GM23338 (cell line): ENCODE data around the gene RAD50. TPM values are rescaled to one million over a fixed set of nuclear protein-coding genes. Genes with fewer than 3 reads are reported as not detected.

Source experiments
- ATAC-seq: fragments of 200-7000 bp; cut with Tn5 transposase; 3 replicates; pipeline ENCODE4 v1.9.1; 2020
- DNase-seq: peaks from one replicate; pipeline ENCODE4 v3.0.0-alpha.2; 2015; ENCODE audit warnings: low spot score
- H2AFZ ChIP-seq: fragments of 200-600 bp; sonication (generic); 2 replicates; pipeline ENCODE4 v1.8.0; 2016; ENCODE audit warnings: antibody characterized with exemption, mild to moderate bottlenecking, moderate library complexity
- H3F3A ChIP-seq: fragments of 200-600 bp; sonication (generic); replicated peaks from 2 replicates; pipeline ENCODE4 v1.8.0; 2017; ENCODE audit warnings: antibody characterized with exemption, mixed run types, low read depth
- H3K27ac ChIP-seq: fragments of 200-600 bp; sonication (generic); 2 replicates; pipeline ENCODE4 v1.6.1; 2016; ENCODE audit warnings: low read depth
- H3K27me3 ChIP-seq: fragments of 200-600 bp; sonication (generic); 2 replicates; pipeline ENCODE4 v1.8.0; 2016; ENCODE audit warnings: mild to moderate bottlenecking, mixed run types, moderate library complexity; ENCODE audit not compliant: insufficient read depth
- H3K36me3 ChIP-seq: fragments of 200-600 bp; sonication (generic); 2 replicates; pipeline ENCODE4 v1.8.0; 2016; ENCODE audit warnings: mild to moderate bottlenecking; ENCODE audit not compliant: insufficient read depth
- H3K4me1 ChIP-seq: fragments of 200-600 bp; sonication (generic); 2 replicates; pipeline ENCODE4 v1.8.0; 2016; ENCODE audit warnings: mild to moderate bottlenecking, moderate library complexity; ENCODE audit not compliant: insufficient read depth
- H3K4me2 ChIP-seq: fragments of 200-600 bp; sonication (generic); 2 replicates; pipeline ENCODE4 v1.7.1; 2017; ENCODE audit warnings: mixed run types
- H3K4me3 ChIP-seq: fragments of 200-600 bp; sonication (generic); 2 replicates; pipeline ENCODE4 v1.6.1; 2016; ENCODE audit warnings: mixed run types
- H3K79me2 ChIP-seq: fragments of 200-600 bp; sonication (generic); replicated peaks from 2 replicates; pipeline ENCODE4 v1.8.0; 2017; ENCODE audit warnings: mild to moderate bottlenecking; ENCODE audit not compliant: insufficient read depth
- H3K9me2 ChIP-seq: fragments of 200-600 bp; sonication (generic); 2 replicates; pipeline ENCODE4 v1.8.0; 2017; ENCODE audit not compliant: insufficient read depth
- H4K20me1 ChIP-seq: fragments of 200-600 bp; sonication (generic); replicated peaks from 2 replicates; pipeline ENCODE4 v1.8.0; 2017; ENCODE audit warnings: mild to moderate bottlenecking; ENCODE audit not compliant: insufficient read depth
- H3K27ac Mint-ChIP-seq: 2 replicates; pipeline ENCODE4 v1.8.0; 2020; ENCODE audit warnings: inconsistent platforms, mild to moderate bottlenecking, moderate library complexity, mixed read lengths
- H3K27me3 Mint-ChIP-seq: 3 replicates; pipeline ENCODE4 v1.8.0; 2022; ENCODE audit warnings: low read depth, mild to moderate bottlenecking, moderate library complexity, mixed read lengths, inconsistent platforms; ENCODE audit not compliant: insufficient read depth, poor library complexity
- H3K36me3 Mint-ChIP-seq: 3 replicates; pipeline ENCODE4 v1.8.0; 2021; ENCODE audit warnings: low read depth, mild to moderate bottlenecking, inconsistent platforms, moderate library complexity, mixed read lengths
- H3K4me1 Mint-ChIP-seq: 3 replicates; pipeline ENCODE4 v1.8.0; 2020; ENCODE audit warnings: mild to moderate bottlenecking, inconsistent platforms, mixed read lengths
- H3K4me3 Mint-ChIP-seq: 3 replicates; pipeline ENCODE4 v1.8.0; 2021; ENCODE audit warnings: moderate library complexity, mild to moderate bottlenecking, inconsistent platforms, mixed read lengths
- H3K9me3 Mint-ChIP-seq: 3 replicates; pipeline ENCODE4 v1.8.0; 2020; ENCODE audit warnings: moderate library complexity, mild to moderate bottlenecking, inconsistent platforms, mixed read lengths
- CREB1 ChIP-seq: fragments of 250-450 bp; sonication (Bioruptor Pico); IDR thresholded peaks from 2 replicates; pipeline ENCODE4 v1.5.0; 2020; ENCODE audit warnings: low read depth, mild to moderate bottlenecking, moderate library complexity
- EZH2phosphoT487 ChIP-seq: fragments of 200-600 bp; sonication (generic); IDR thresholded peaks from one replicate; pipeline ENCODE4 v1.8.1; 2018; ENCODE audit warnings: antibody characterized with exemption; ENCODE audit not compliant: unreplicated experiment
- JUNB ChIP-seq: IDR thresholded peaks from one replicate; pipeline ENCODE4 v1.6.1; 2016; ENCODE audit warnings: antibody characterized with exemption; ENCODE audit not compliant: unreplicated experiment
- POLR2AphosphoS5 ChIP-seq: IDR thresholded peaks from 2 replicates; pipeline ENCODE4 v1.6.1; 2016; ENCODE audit warnings: antibody characterized with exemption, low read depth
- STAT1 ChIP-seq: IDR thresholded peaks from one replicate; pipeline ENCODE4 v1.6.1; 2016; ENCODE audit warnings: antibody characterized with exemption; ENCODE audit not compliant: unreplicated experiment
- ZNF114 ChIP-seq: fragments of 250-450 bp; sonication (Bioruptor Pico); IDR thresholded peaks from 2 replicates; pipeline ENCODE4 v1.5.0; 2020; ENCODE audit warnings: mild to moderate bottlenecking, moderate library complexity
- ZNF331 ChIP-seq: fragments of 250-450 bp; sonication (Bioruptor Pico); IDR thresholded peaks from 2 replicates; pipeline ENCODE4 v1.5.0; 2020; ENCODE audit warnings: low read depth, mild to moderate bottlenecking, moderate library complexity
- polyA plus RNA-seq: library from polyadenylated mRNA; unstranded; fragments of >200 nt; fragmentation: Nextera tagmentation; extraction: Ambion mirVana; gene quantifications from 2 replicates; pipeline ENCODE4 v1.2.1, GENCODE V29; 2016
- total RNA-seq: library from RNA; depleted of rRNA; stranded (reverse); fragments of >200 nt; shearing (Covaris generic); gene quantifications from 2 replicates; pipeline ENCODE4 v1.2.3, GENCODE V29; 2014
- TF ChIP-seq, protein P1 (sequence below): IDR thresholded peaks from 2 replicates; pipeline ENCODE4 v1.6.1; 2016; ENCODE audit warnings: antibody characterized with exemption
- TF ChIP-seq, protein P2 (sequence below): IDR thresholded peaks from one replicate; pipeline ENCODE4 v1.6.1; 2018; ENCODE audit warnings: antibody characterized with exemption; ENCODE audit not compliant: unreplicated experiment

RAD50 gene
- total and polyA plus RNA-seq, 2 experiments from 2014 or later: 27.0 to 52.2 TPM

DNA sequence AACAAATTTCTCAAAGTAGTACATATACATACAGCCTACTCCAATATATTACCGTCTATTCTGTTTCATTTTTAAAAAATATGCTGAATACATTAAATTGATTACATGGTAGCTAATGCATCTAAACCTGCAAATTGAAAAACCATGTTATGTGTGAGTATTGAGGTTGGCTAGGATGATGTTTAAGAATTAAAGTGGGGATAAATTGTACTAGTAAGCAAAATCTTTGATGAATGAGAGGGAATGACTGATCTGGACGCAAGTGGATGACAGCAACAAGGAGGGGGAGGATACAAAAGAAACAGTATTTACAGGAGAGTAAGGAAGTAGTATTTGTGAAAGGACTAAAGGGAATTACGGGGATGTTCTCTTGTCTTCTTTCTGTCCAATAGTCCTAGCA lies 37.4 kb downstream of the RAD50 start (continued):
- TF ChIP-seq ZNF331 (CRISPR knock-in tag) (no peak), CREB1 (CRISPR knock-in tag) (no peak), EZH2phosphoT487 (no peak), POLR2AphosphoS5 (no peak)
- TF ChIP-seq, protein P1, sequence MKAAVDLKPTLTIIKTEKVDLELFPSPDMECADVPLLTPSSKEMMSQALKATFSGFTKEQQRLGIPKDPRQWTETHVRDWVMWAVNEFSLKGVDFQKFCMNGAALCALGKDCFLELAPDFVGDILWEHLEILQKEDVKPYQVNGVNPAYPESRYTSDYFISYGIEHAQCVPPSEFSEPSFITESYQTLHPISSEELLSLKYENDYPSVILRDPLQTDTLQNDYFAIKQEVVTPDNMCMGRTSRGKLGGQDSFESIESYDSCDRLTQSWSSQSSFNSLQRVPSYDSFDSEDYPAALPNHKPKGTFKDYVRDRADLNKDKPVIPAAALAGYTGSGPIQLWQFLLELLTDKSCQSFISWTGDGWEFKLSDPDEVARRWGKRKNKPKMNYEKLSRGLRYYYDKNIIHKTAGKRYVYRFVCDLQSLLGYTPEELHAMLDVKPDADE: no peak

DNA sequence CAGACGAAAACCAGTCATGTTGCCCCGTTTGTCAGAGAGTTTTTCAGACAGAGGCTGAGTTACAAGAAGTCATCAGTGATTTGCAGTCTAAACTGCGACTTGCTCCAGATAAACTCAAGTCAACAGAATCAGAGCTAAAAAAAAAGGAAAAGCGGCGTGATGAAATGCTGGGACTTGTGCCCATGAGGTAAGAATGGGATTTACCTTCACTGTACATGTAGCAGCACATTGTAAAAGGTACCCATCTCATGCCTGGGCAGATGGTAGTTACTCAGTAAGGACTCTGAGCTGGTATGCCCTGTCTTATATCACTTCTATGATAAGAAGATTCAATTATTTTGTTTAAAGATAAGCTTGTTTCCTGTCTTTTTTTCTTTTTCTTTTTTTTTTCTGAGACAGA lies 38.8 kb downstream of the RAD50 start:
- H3K4me3 ChIP-seq: no peak overlapping the region
- H3K79me2 ChIP-seq: no peaks in the 10 kb centered on the region
- H3K9me2 ChIP-seq: no peaks in the 10 kb centered on the region
- ATAC-seq (no peak), DNase-seq (no peak)
- H3K4me3 Mint-ChIP-seq: no peak overlapping the region
- TF ChIP-seq POLR2AphosphoS5: no peak
- TF ChIP-seq ZNF331 (CRISPR knock-in tag): no peak
- no peak for TF ChIP-seq JUNB
- TF ChIP-seq, protein P2, sequence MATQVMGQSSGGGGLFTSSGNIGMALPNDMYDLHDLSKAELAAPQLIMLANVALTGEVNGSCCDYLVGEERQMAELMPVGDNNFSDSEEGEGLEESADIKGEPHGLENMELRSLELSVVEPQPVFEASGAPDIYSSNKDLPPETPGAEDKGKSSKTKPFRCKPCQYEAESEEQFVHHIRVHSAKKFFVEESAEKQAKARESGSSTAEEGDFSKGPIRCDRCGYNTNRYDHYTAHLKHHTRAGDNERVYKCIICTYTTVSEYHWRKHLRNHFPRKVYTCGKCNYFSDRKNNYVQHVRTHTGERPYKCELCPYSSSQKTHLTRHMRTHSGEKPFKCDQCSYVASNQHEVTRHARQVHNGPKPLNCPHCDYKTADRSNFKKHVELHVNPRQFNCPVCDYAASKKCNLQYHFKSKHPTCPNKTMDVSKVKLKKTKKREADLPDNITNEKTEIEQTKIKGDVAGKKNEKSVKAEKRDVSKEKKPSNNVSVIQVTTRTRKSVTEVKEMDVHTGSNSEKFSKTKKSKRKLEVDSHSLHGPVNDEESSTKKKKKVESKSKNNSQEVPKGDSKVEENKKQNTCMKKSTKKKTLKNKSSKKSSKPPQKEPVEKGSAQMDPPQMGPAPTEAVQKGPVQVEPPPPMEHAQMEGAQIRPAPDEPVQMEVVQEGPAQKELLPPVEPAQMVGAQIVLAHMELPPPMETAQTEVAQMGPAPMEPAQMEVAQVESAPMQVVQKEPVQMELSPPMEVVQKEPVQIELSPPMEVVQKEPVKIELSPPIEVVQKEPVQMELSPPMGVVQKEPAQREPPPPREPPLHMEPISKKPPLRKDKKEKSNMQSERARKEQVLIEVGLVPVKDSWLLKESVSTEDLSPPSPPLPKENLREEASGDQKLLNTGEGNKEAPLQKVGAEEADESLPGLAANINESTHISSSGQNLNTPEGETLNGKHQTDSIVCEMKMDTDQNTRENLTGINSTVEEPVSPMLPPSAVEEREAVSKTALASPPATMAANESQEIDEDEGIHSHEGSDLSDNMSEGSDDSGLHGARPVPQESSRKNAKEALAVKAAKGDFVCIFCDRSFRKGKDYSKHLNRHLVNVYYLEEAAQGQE: no peak
- no peak for TF ChIP-seq STAT1
- no peak for TF ChIP-seq ZNF114
- TF ChIP-seq, protein P1: no peak
- peaks cover 16% of the 10 kb centered on the region for H3K36me3 ChIP-seq
- no peaks in the 10 kb centered on the region for H3K9me3 Mint-ChIP-seq
- H4K20me1 ChIP-seq: no peaks in the 10 kb centered on the region
- no peak overlapping the region for H2AFZ ChIP-seq
- H3F3A ChIP-seq: no peaks in the 10 kb centered on the region
- H3K4me1 ChIP-seq: no peaks in the 10 kb centered on the region
- H3K27ac Mint-ChIP-seq: no peak overlapping the region
- no peak overlapping the region for H3K27ac ChIP-seq
- peaks cover 8% of the 10 kb centered on the region; the same call in 2 of the 3 replicates for H3K36me3 Mint-ChIP-seq
- H3K4me1 Mint-ChIP-seq: no peaks in the 10 kb centered on the region
- H3K27me3 Mint-ChIP-seq: no peaks in the 10 kb centered on the region
- no peak overlapping the region for H3K4me2 ChIP-seq
- no peaks in the 10 kb centered on the region for H3K27me3 ChIP-seq
